D721Med (cell line): ENCODE measurements around the gene KIAA1958.
"Not testable (repeated sequence)": the region's sequence is repeated elsewhere in the genome, so short reads cannot be mapped to it uniquely, and the experiment has no call there.

Experiments
- DNase-seq: peaks from one replicate; pipeline ENCODE4 v3.0.0; 2011; ENCODE audit warnings: low spot score; ENCODE audit not compliant: insufficient read length
- FAIRE-seq: peaks from 2 replicates; lab custom pipeline; 2011; peaks lifted over from hg19 to GRCh38; lab: Jason Lieb, UNC
- TF ChIP-seq, protein P1 (sequence below): IDR thresholded peaks from 2 replicates; pipeline ENCODE4 v1.5.1; 2012; ENCODE audit warnings: mild to moderate bottlenecking, control low read depth; ENCODE audit not compliant: insufficient read depth; ENCODE audit errors: missing control alignments

Gene KIAA1958

GRCh38 chr9:112586599-112587155 is 100.0 kb downstream of the KIAA1958 start:
- FAIRE-seq (no peak), DNase-seq (no peak)
- TF ChIP-seq, protein P1, sequence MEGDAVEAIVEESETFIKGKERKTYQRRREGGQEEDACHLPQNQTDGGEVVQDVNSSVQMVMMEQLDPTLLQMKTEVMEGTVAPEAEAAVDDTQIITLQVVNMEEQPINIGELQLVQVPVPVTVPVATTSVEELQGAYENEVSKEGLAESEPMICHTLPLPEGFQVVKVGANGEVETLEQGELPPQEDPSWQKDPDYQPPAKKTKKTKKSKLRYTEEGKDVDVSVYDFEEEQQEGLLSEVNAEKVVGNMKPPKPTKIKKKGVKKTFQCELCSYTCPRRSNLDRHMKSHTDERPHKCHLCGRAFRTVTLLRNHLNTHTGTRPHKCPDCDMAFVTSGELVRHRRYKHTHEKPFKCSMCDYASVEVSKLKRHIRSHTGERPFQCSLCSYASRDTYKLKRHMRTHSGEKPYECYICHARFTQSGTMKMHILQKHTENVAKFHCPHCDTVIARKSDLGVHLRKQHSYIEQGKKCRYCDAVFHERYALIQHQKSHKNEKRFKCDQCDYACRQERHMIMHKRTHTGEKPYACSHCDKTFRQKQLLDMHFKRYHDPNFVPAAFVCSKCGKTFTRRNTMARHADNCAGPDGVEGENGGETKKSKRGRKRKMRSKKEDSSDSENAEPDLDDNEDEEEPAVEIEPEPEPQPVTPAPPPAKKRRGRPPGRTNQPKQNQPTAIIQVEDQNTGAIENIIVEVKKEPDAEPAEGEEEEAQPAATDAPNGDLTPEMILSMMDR: no peak

GRCh38 chr9:112591875-112592274 is 105.2 kb downstream of the KIAA1958 start:
- not testable (repeated sequence) for DNase-seq, FAIRE-seq

GRCh38 chr9:112599732-112600131 is 113.1 kb downstream of the KIAA1958 start:
- DNase-seq (no peak), FAIRE-seq (no peak)
- TF ChIP-seq, protein P1: no peak

GRCh38 chr9:112601636-112602035 is 115.0 kb downstream of the KIAA1958 start:
- TF ChIP-seq, protein P1: no peak
- DNase-seq (no peak), FAIRE-seq (no peak)

DNA sequence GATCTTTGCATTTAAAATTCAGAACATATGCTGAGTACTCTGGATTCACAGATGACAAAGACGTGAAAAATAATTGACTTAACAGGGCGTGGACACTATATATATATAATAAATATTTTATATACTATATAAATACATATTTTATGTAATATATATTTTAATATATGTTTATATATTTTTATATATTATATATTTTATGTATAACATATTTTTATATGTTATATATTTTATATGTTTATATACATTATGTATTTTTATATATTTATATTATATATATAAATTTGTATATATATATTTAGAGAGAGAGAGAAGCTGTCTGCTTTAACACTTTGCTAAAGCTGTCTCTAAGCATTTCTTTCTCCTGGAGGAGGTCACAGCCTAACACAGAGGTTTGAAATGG is 118.2 kb downstream of the KIAA1958 start:
- FAIRE-seq: no peak
- no peak for DNase-seq
- TF ChIP-seq, protein P1: no peak

DNA sequence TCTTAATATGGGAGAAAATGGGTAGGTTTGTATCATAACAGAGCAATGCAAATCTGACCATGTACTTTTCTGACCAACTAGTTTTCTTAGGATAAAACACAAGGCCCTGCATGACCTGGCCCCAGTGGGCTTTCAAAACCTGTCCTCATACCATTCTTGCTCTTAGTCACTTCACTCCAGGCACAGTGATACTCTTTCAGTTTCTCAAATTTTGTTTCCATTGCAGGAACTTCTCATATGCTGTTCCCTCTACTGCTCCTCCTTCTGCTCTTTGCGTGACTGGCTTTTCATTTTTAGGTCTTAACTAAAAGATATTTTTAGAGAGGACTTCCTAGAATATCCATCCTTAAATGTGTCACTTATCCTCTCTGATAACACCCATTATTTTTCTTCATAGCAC is 118.9 kb downstream of the KIAA1958 start:
- TF ChIP-seq, protein P1: no peak
- FAIRE-seq: no peak

GRCh38 chr9:112605963-112606699 is 119.5 kb downstream of the KIAA1958 start:
- TF ChIP-seq, protein P1: no peak
- FAIRE-seq: no peak
- DNase-seq: no peak

More for the DNA sequence above, 118.9 kb downstream of the KIAA1958 start:
- DNase-seq: no peak
